PC-9 (cell line): ENCODE measurements around the gene MRRF. TPM values are rescaled to one million over a fixed set of nuclear protein-coding genes. Genes with fewer than 3 reads are reported as not detected.
"Not testable (repeated sequence)": the region's sequence is repeated elsewhere in the genome, so short reads cannot be mapped to it uniquely, and the experiment has no call there.

Source experiments
- BruUV-seq: library from RNA; stranded (reverse); fragments of 400-500 nt; replicated peaks from 2 replicates; lab custom pipeline; 2021; lab: Mats Ljungman, UMichigan
- CTCF ChIA-PET: fragments of 300-600 bp; sonication (Branson Sonifier 250); formaldehyde crosslinking; loops from one replicate; lab custom pipeline; 2022; ENCODE audit warnings: antibody characterized with exemption; lab: Charles Lee
- POLR2A ChIA-PET: fragments of 300-600 bp; sonication (Branson Sonifier 250); formaldehyde crosslinking; loops from one replicate; lab custom pipeline; 2022; ENCODE audit warnings: antibody characterized with exemption; ENCODE audit not compliant: unreplicated experiment; lab: Charles Lee
- DNase-seq, 2 experiments: peaks; one replicate each; pipeline versions ENCODE4 v3.0.0 to v3.0.0-alpha.2; 2015 to 2022; ENCODE audit warnings: mixed read lengths in 1 of 2
- H2AFZ ChIP-seq: fragments of 200-600 bp; sonication (generic); 2 replicates; pipeline ENCODE4 v1.8.1; 2017; ENCODE audit warnings: antibody characterized with exemption
- H3F3A ChIP-seq: fragments of 200-600 bp; sonication (generic); 2 replicates; pipeline ENCODE4 v1.8.1; 2017; ENCODE audit warnings: antibody characterized with exemption, mild to moderate bottlenecking, low read depth; ENCODE audit not compliant: insufficient read depth
- H3K27ac ChIP-seq: fragments of 200-600 bp; sonication (generic); 2 replicates; pipeline ENCODE4 v1.6.1; 2016; ENCODE audit warnings: mixed run types
- H3K27me3 ChIP-seq: fragments of 200-600 bp; sonication (generic); 2 replicates; pipeline ENCODE4 v1.6.1; 2016; ENCODE audit warnings: low read depth, mixed run types; ENCODE audit not compliant: insufficient read depth
- H3K36me3 ChIP-seq: fragments of 200-600 bp; sonication (generic); 2 replicates; pipeline ENCODE4 v1.6.1; 2016; ENCODE audit warnings: low read depth, mixed run types
- H3K4me1 ChIP-seq: fragments of 200-600 bp; sonication (generic); replicated peaks from 2 replicates; pipeline ENCODE4 v1.6.1; 2016; ENCODE audit warnings: mixed run types; ENCODE audit not compliant: insufficient read depth
- H3K4me2 ChIP-seq: fragments of 200-600 bp; sonication (generic); 2 replicates; pipeline ENCODE4 v1.6.1; 2017; ENCODE audit warnings: mixed run types
- H3K4me3 ChIP-seq: fragments of 200-600 bp; sonication (generic); 2 replicates; pipeline ENCODE4 v1.6.1; 2016; ENCODE audit warnings: mixed run types
- H3K79me2 ChIP-seq: fragments of 200-600 bp; sonication (generic); 2 replicates; pipeline ENCODE4 v1.6.1; 2017; ENCODE audit warnings: low read depth, mixed run types
- H3K9me2 ChIP-seq: fragments of 200-600 bp; sonication (generic); 2 replicates; pipeline ENCODE4 v1.8.1; 2017; ENCODE audit warnings: mild to moderate bottlenecking; ENCODE audit not compliant: insufficient read depth
- H3K9me3 ChIP-seq: fragments of 200-600 bp; sonication (generic); 2 replicates; pipeline ENCODE4 v1.8.1; 2016; ENCODE audit warnings: low read depth; ENCODE audit not compliant: insufficient read depth
- H4K20me1 ChIP-seq: fragments of 200-600 bp; sonication (generic); 2 replicates; pipeline ENCODE4 v1.8.1; 2017; ENCODE audit not compliant: insufficient read depth
- EZH2 ChIP-seq: fragments of 200-600 bp; sonication (generic); IDR thresholded peaks from 2 replicates; pipeline ENCODE4 v1.8.0; 2017; ENCODE audit warnings: antibody characterized with exemption, low read depth
- intact Hi-C: fragments of 100-400 bp; cut with micrococcal nuclease; formaldehyde crosslinking; loops from one replicate; pipeline ENCODE4 v1.10.0; 2022; ENCODE audit not compliant: unreplicated experiment
- total RNA-seq: library from RNA; stranded (reverse); gene quantifications from 2 replicates; pipeline ENCODE4 v1.2.3, GENCODE V29; 2021
- TF ChIP-seq, protein P1 (sequence below): fragments of 200-600 bp; sonication (generic); conservative IDR thresholded peaks from 2 replicates; pipeline ENCODE4 v1.6.1; 2017; ENCODE audit warnings: mixed run types, antibody characterized with exemption, mild to moderate bottlenecking, moderate library complexity

Gene MRRF
- total RNA-seq, 1 experiment from 2014 or later, result 79.5 TPM

GRCh38 chr9:122322553-122322952 is 57.9 kb downstream of the MRRF start:
- no peaks in the 10 kb centered on the region for H3K9me2 ChIP-seq
- no peak overlapping the region for H3K4me2 ChIP-seq
- H4K20me1 ChIP-seq, result peaks cover 12% of the 10 kb centered on the region
- H3K79me2 ChIP-seq, result no peaks in the 10 kb centered on the region
- TF ChIP-seq, protein P1, sequence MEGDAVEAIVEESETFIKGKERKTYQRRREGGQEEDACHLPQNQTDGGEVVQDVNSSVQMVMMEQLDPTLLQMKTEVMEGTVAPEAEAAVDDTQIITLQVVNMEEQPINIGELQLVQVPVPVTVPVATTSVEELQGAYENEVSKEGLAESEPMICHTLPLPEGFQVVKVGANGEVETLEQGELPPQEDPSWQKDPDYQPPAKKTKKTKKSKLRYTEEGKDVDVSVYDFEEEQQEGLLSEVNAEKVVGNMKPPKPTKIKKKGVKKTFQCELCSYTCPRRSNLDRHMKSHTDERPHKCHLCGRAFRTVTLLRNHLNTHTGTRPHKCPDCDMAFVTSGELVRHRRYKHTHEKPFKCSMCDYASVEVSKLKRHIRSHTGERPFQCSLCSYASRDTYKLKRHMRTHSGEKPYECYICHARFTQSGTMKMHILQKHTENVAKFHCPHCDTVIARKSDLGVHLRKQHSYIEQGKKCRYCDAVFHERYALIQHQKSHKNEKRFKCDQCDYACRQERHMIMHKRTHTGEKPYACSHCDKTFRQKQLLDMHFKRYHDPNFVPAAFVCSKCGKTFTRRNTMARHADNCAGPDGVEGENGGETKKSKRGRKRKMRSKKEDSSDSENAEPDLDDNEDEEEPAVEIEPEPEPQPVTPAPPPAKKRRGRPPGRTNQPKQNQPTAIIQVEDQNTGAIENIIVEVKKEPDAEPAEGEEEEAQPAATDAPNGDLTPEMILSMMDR, result no peak
- no peak for TF ChIP-seq EZH2
- DNase-seq, result no peak
- no peaks in the 10 kb centered on the region for H3F3A ChIP-seq
- no TSS peak for BruUV-seq
- no peaks in the 10 kb centered on the region for H3K9me3 ChIP-seq
- ChIA-PET POLR2A (no interaction called here), CTCF (no interaction called here)
- no peak overlapping the region for H3K4me3 ChIP-seq
- no peaks in the 10 kb centered on the region for H3K4me1 ChIP-seq
- intact Hi-C loops, result no loop called here
- H3K36me3 ChIP-seq, result 0 out of 2 replicates have a peak, but pooled peaks cover 6% of the 10 kb centered on the region
- no peak overlapping the region for H2AFZ ChIP-seq
- no peaks in the 10 kb centered on the region for H3K27me3 ChIP-seq
- no peak overlapping the region for H3K27ac ChIP-seq

DNA sequence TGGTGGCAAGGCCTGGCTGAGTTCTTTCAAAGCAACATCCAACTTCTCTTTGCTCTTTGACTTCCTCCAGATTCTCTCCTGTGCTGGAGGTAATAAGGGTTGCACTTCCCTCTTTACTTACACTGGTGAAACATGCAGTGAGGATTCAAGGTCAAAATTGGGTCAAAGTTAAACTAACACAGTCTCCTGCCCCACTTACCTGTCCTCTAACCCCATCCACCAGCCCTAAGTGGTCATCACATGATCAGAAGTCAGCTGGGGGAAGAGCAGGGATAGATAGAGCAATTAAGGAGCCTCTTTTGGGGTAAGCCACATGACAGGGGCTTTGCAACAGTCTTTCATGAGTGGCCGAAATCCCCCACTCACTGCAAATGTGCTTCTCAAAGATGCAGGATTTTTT is 60.0 kb downstream of the MRRF start:
- CTCF ChIA-PET, H3F3A ChIP-seq, H3K79me2 ChIP-seq, intact Hi-C loops, H3K27ac ChIP-seq, H3K9me2 ChIP-seq, H3K9me3 ChIP-seq, H3K4me1 ChIP-seq, H3K4me2 ChIP-seq, H2AFZ ChIP-seq, H3K36me3 ChIP-seq, DNase-seq, H3K27me3 ChIP-seq, H3K4me3 ChIP-seq, BruUV-seq: not testable (repeated sequence)
- peaks cover 11% of the 10 kb centered on the region for H4K20me1 ChIP-seq
- POLR2A ChIA-PET, result interaction anchor here (0.6 kb wide), 1 partner anchor 503 kb away, joined by 4 read pairs; no protein-coding TSS in a partner anchor

DNA sequence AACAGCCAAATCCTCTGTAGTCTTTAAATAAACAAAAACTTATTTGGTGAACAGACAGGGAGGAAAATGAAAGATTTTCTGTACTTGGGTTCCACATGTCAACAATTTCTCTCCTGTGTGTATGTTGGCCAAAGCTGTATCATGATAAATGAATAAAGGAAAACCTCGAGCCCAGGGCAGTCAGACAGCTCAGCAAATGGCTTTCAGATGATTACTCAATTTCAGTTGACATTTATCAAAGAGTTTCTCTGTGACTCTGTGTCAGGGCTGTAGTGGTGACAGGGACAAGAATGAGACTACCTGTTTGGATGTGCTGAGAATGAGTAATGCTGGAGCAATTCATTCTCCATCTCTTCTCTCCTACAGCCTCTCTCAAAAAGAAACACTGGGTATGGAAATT is 60.4 kb downstream of the MRRF start:
- H3K36me3 ChIP-seq, result 0 out of 2 replicates have a peak, but pooled peaks cover 6% of the 10 kb centered on the region
- no peak for TF ChIP-seq EZH2
- TF ChIP-seq, protein P1, result no peak
- no peaks in the 10 kb centered on the region for H3K9me2 ChIP-seq
- ChIA-PET POLR2A (no interaction called here), CTCF (no interaction called here)
- H3K4me2 ChIP-seq, result no peak overlapping the region
- H3K27me3 ChIP-seq, result no peaks in the 10 kb centered on the region
- no peaks in the 10 kb centered on the region for H3K79me2 ChIP-seq
- H3F3A ChIP-seq, result no peaks in the 10 kb centered on the region
- no peak overlapping the region for H2AFZ ChIP-seq
- no peak overlapping the region for H3K4me3 ChIP-seq
- H4K20me1 ChIP-seq, result peaks cover 11% of the 10 kb centered on the region
- H3K27ac ChIP-seq, result no peak overlapping the region
- H3K4me1 ChIP-seq, result no peaks in the 10 kb centered on the region
- intact Hi-C loops, result no loop called here
- no peak for DNase-seq
- no TSS peak for BruUV-seq
- no peaks in the 10 kb centered on the region for H3K9me3 ChIP-seq

DNA sequence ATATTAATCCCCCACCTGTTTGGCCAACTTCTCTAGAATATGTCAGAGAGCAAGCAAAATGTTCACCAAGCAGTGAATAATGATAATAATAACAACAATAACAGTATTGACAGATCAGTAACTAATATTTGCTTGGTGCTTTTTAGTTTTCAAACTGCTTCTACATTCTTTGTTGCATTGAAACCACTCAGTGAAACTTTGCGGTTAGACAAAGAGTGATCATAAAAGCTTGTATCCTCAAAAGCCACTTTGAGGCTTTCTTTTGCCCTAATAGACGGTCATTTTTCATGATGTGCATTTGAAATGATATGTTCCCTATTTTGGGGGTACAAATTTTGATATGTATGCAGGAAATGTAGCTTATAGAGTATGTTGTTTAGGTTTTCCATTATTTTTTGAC is 62.5 kb downstream of the MRRF start:
- H3K9me2 ChIP-seq, result no peaks in the 10 kb centered on the region
- H3K27ac ChIP-seq, result no peak overlapping the region
- POLR2A ChIA-PET, result no interaction called here
- H3K4me3 ChIP-seq, result no peak overlapping the region
- TF ChIP-seq EZH2, result no peak
- no peak overlapping the region for H2AFZ ChIP-seq
- no peaks in the 10 kb centered on the region for H3K79me2 ChIP-seq
- H3F3A ChIP-seq, result no peaks in the 10 kb centered on the region; the same call in 1 of the 2 replicates
- H4K20me1 ChIP-seq, result peaks cover 3% of the 10 kb centered on the region; the same call in 1 of the 2 replicates
- no peaks in the 10 kb centered on the region for H3K9me3 ChIP-seq
- CTCF ChIA-PET, result interaction anchor here (0.6 kb wide), 2 partner anchors 37 to 707 kb away, joined by 3 to 6 read pairs; no protein-coding TSS in a partner anchor
- intact Hi-C loops, result no loop called here
- DNase-seq, result no peak
- H3K4me2 ChIP-seq, result no peak overlapping the region
- BruUV-seq, result no TSS peak
- H3K36me3 ChIP-seq, result no peaks in the 10 kb centered on the region
- H3K4me1 ChIP-seq, result no peaks in the 10 kb centered on the region
- H3K27me3 ChIP-seq, result no peaks in the 10 kb centered on the region
